GM18511 (cell line): ENCODE results near the gene PTGFRN.
"Not testable (repeated sequence)": the region's sequence is repeated elsewhere in the genome, so short reads cannot be mapped to it uniquely, and the experiment has no call there.

Experiments used
- ATAC-seq: cut with Tn5 transposase; IDR thresholded peaks from one replicate; pipeline ENCODE4 v1.9.1; 2021; ENCODE audit warnings: mild to moderate bottlenecking, moderate library complexity; ENCODE audit not compliant: unreplicated experiment

Gene PTGFRN

DNA sequence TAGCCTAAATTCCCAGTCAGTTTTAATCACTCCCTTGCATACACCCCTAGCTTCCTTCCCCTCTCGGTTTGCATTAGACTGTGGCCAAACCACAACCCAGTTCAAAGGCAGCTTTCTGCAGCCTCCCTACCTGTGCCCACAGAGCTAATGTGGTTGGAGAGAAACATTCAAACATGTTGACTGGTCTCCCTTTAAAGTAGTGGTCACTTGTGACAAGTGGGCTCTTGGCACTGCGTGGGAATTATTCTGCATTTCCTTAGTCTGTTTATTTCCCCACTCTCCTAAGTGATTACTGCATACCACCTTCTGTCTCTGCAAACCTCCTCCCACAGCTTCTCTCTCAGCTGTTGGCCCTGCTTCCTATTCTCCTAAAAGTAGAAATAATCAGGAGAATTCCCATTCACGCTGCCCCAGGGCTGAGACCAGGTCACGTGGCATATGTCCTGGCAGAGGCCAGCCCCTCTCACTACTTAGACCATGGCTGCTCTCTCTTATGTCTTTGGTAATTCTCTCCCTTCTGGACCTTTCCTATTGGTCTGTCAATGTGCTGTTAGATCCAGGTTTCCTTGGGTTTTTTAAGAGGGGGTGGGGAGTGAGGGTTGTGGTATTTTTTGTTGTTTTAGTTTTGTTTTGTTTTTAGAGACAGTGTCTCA is 53.4 kb downstream of the PTGFRN start:
- ATAC-seq = no peak

- no peak for ATAC-seq
Observed at GRCh38 chr1:116966791-116967190, 57.1 kb downstream of the PTGFRN start.

DNA sequence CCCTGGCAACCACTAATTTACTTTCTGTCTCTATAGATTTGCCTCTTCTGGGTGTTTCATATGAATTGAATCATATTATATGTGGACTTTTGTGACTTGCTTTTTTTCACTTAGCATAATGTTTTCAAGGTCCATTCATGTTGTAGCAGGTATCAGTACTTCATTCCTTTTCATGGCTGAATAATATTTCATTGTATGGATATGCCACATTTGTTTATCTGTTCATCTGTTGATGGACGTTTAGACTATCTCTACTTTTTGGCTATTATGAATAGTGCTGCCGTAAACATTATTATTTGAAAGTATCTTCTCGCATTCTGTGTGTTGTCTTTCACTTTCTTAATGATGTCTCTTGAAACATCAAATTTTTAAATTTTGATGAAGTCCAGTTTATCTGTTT is 59.0 kb downstream of the PTGFRN start:
- ATAC-seq = no peak

- no peak for ATAC-seq
Observed at GRCh38 chr1:116971258-116971860, 61.6 kb downstream of the PTGFRN start.

- ATAC-seq = no peak
Observed at GRCh38 chr1:116971965-116972673, 62.4 kb downstream of the PTGFRN start.

DNA sequence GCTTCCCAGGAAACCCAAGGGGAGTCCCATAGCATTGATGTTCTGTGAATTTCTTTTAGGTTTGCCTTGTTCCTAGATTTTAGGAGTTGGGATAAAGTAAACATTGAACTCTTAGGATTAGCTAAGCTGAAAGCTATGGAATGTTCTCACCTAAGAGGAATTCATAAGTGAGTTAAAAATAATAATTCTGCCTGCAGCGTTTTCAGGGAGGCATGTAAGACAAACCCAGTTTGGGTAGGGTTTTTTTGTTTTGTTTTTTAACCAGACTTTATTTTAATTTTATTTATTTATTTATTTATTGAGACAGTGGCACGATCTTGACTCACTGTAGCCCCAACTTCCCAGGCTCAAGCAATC is 62.9 kb downstream of the PTGFRN start:
- no peak for ATAC-seq

GRCh38 chr1:116980309-116980708 is 70.6 kb downstream of the PTGFRN start:
- ATAC-seq = not testable (repeated sequence)

DNA sequence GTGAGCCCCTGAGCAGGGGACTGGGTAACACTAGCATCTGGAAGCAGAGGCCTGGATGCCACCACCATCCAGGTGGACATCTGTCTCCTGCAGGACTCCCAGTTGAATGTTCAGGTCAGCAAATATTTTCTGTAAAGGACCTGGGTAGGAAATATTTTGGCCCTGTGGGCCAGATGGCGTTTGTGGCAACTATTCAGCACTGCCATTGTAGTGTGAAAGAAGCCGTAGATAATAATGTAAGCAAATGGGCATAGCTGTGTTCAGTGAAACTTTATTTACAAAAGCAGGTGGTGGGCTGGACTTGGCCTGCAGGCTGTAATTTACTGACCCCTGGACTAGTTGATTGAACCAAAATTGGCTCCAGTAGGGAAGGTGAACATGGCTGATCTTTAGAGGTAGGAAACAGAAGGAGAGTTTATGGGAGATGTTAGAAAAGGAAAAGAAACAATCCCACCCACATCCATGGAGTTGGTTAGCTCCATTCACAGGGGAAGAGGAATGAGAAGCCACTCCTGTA is 71.9 kb downstream of the PTGFRN start:
- no peak for ATAC-seq

DNA sequence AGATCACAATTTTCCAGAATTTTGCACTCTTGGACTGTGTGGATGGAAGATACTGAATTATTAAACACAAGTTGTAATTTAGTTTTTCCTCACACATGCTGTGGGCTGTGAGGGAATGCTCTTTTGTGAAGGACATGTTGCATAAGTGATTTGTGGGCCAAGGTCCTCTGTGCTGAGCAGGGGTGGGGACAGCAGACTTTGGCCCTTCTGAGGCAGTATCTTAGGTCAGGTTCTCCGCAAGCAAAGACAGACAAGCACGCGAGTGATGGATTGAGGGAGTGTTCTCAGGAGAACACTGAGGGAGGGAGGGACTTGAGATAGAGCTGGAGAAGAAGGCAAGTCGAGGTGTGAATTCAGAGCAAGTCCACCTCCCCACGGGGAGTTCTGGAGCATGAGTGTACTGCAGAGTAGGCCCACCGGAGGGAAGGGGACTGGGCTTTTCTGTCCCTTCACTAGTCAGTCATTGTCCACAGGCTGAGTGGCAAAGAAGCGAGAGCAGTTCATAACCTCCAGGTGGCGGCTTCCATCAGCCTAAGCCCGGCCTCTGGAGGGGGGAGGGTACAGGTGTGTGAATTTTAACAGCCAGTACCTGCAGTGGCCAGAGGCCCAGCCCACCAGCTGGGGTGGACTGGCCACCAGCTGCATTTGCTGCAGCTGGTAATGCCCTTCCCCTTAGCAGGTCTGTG is 72.7 kb downstream of the PTGFRN start:
- no peak for ATAC-seq

DNA sequence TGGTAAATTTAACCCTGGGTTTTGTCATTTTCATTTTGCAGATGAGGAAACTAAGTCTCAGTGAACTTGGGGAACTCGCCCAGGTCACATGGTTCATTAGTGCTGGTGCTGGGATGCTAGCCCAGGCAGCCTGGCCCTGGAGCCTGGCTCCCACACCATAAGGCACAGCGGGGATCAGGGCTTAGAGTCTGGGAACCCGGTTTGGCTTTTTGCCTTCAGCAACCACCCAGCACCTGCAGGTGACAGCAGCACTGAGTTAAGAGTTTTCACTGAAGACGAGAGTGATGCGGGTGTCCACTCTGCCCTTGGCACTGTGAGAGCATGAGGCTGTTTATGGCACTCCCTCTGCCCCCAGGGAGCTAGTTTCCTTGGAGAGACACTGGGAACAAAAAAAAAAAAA is 73.4 kb downstream of the PTGFRN start:
- no peak for ATAC-seq

DNA sequence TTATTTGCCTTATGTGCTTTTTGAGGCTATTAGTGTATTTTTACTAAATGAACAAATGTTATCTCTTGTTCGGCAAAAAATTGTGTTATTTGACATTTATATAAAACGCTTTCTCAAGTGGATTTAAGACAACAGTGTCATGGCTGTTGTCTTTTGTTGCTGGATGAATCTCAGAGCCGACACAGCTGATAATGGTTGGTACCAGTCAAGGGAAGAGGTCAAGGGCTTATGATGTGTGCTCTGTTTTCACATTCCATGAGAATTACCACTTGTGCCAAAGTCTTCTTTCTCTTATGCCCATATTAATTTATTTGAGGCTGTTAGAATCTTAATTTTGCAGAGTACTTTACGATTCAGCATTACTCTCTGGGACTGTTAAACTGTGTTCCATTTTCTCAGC is 74.0 kb downstream of the PTGFRN start:
- ATAC-seq = no peak

- ATAC-seq = no peak
Observed at GRCh38 chr1:116984406-116985160, 74.9 kb downstream of the PTGFRN start.

DNA sequence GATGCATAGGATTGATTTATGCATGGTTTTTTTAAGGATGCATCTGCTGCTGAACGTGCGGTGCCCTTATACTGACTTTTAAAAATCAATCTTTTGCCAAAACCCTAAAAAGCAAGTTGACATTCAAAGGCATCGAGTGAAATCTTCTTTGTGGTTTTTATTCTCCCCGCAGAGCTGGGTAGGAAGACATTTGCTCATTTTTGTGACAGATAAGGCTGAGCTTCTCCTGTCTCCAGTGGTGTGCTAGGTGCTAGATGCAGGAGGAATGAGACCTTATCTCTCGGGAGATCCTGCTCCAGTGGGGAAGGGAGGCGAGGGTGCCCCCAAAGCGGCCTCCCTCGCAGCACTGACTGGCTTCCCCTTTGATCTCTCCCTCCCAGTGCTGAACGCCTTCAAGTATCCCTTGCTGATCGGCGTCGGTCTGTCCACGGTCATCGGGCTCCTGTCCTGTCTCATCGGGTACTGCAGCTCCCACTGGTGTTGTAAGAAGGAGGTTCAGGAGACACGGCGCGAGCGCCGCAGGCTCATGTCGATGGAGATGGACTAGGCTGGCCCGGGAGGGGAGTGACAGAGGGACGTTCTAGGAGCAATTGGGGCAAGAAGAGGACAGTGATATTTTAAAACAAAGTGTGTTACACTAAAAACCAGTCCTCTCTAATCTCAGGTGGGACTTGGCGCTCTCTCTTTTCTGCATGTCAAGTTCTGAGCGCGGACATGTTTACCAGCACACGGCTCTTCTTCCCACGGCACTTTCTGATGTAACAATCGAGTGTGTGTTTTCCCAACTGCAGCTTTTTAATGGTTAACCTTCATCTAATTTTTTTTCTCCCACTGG is 76.9 kb downstream of the PTGFRN start:
- no peak for ATAC-seq

GRCh38 chr1:116987256-116987555 is 77.5 kb downstream of the PTGFRN start:
- ATAC-seq = no peak

DNA sequence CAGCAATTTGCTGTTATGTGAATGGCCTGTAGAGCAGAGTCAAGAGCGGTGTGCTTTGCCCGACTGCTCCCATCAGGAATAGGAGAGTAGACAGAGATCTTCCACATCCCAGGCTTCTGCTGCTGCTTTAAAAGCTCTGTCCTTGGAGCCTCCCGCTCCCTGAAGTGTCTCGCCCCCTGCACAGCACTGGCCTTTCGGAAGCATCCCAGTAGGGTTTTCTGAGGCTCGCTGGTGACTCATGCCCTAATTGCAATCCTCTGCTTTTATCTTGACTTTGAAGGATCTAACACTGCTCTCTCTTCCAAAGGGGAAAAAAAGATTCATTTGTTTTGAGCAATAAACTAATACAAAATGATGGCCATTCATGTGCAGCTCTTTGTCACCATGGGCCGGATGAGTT is 78.5 kb downstream of the PTGFRN start:
- no peak for ATAC-seq

DNA sequence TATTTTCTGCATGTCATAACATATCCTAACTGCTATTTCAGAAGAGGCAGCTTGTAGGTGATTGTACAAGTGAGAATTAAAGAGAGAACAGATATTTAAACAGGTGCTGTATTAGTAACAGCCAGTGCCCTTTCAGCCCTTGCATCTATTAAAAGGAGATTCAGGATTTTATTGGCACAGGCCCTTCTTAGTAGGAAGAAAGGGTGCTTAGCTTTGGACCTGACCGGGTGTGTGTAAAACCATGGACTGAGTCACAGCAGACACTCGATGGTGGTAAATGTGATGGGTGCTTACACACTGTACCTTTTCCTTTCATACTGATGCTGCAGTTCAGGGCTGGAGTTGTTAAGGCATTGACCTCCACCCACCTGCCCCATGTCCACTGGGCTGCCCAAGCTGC is 79.2 kb downstream of the PTGFRN start:
- no peak for ATAC-seq

DNA sequence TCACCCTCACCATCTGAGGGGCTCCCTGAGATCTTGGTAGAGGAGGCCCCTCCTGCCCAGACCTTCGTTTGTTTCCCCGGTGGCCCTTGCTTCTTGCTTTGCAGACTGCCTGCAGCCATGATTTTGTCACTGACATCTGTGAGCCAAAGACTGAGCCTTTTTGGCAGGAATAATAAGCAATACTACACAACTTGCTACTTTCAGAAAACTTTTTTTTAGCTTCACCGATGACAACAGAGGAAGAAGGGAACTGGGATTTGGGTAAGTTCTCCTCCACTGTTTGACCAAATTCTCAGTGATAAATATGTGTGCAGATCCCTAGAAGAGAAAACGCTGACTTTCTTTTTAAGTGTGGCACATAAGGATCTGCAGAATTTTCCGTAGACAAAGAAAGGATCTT is 80.1 kb downstream of the PTGFRN start:
- no peak for ATAC-seq

- ATAC-seq = no peak
Observed at GRCh38 chr1:116990612-116991151, 81.0 kb downstream of the PTGFRN start.

- ATAC-seq = no peak
Observed at GRCh38 chr1:116991171-116991845, 81.6 kb downstream of the PTGFRN start.
